Right atrium auricular region (tissue), 2 donors: Measurements from ENCODE around the gene NCF4. TPM values are rescaled to one million over a fixed set of nuclear protein-coding genes. Genes with fewer than 3 reads are reported as not detected.

Experiments
- DNase-seq: peaks from one replicate; pipeline ENCODE4 v3.0.0-alpha.2; 2019; ENCODE audit warnings: low spot score
- H3K27ac ChIP-seq, 2 donors: fragments of 200-600 bp; sonication (generic); 1 replicate in 1 of 2; 2 replicates in 1 of 2; pipeline ENCODE4 v1.5.1; 2016 to 2019
- H3K27me3 ChIP-seq, 2 donors: fragments of 200-600 bp; sonication (generic); one replicate each; pipeline versions ENCODE4 v1.5.1 to v1.6.0; 2017 to 2019
- H3K36me3 ChIP-seq: fragments of 200-600 bp; sonication (generic); one replicate; pipeline ENCODE4 v1.5.1; 2016
- H3K4me1 ChIP-seq, 2 donors: fragments of 200-600 bp; sonication (generic); one replicate each; pipeline versions ENCODE4 v1.5.1 to v1.6.0; 2017 to 2019
- H3K4me3 ChIP-seq, 2 donors: fragments of 200-600 bp; sonication (generic); 1 replicate in 1 of 2; 2 replicates in 1 of 2; pipeline ENCODE4 v1.5.1; 2017 to 2019; ENCODE audit warnings: mild to moderate bottlenecking in 1 of 2, moderate library complexity in 1 of 2
- H3K9me3 ChIP-seq, 2 donors: fragments of 200-600 bp; sonication (generic); one replicate each; pipeline ENCODE4 v1.5.1; 2019
- total RNA-seq, 2 donors: library from RNA; depleted of rRNA; stranded (reverse); fragments of >200 nt; gene quantifications; one replicate each; pipeline ENCODE4 v1.1.0, GENCODE V29; 2016
- TF ChIP-seq, protein P1 (sequence below), 2 donors: fragments of 200-600 bp; sonication (generic); IDR thresholded peaks; one replicate each; pipeline ENCODE4 v1.5.1; 2019; ENCODE audit warnings: antibody characterized with exemption in 2 of 2

Gene NCF4
- total RNA-seq, 2 donors from 2014 or later: 3.9 to 7.0 TPM

DNA sequence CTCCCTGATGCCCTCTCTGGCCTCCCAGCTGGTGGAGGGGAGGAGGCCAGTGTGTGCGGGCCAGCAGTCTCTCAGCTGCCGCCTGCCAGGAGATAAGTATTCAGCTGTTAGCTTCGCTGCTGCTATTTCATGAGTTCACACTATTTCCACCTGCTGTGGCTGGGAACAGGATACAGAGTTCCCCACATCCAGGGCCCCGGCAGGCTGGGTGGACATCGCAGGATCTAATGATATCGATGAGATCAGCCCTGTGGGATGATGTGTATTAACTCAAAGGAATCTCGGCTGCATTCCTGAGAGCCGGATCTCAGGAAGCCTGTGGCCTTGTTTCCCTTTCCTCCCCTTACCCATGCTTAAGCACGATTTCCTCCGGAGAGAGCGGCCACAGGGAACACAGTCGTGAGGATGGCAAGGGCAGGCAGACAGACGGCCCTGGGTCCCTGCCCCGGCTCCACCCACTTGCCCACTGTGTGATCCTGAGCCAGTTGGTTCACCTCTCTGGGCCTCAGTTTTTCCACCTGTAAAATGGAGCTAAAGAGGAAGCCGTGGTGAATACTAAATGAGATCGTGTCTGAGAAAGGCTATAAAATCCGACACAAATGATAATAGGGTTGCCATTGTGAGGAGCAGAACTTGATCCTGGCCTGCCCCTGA is 37.5 kb upstream of the NCF4 start:
- TF ChIP-seq, protein P1, sequence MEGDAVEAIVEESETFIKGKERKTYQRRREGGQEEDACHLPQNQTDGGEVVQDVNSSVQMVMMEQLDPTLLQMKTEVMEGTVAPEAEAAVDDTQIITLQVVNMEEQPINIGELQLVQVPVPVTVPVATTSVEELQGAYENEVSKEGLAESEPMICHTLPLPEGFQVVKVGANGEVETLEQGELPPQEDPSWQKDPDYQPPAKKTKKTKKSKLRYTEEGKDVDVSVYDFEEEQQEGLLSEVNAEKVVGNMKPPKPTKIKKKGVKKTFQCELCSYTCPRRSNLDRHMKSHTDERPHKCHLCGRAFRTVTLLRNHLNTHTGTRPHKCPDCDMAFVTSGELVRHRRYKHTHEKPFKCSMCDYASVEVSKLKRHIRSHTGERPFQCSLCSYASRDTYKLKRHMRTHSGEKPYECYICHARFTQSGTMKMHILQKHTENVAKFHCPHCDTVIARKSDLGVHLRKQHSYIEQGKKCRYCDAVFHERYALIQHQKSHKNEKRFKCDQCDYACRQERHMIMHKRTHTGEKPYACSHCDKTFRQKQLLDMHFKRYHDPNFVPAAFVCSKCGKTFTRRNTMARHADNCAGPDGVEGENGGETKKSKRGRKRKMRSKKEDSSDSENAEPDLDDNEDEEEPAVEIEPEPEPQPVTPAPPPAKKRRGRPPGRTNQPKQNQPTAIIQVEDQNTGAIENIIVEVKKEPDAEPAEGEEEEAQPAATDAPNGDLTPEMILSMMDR (IDR thresholded peaks at IDR 0.05): no peak
- Histone ChIP-seq H3K4me3 (no peak overlapping the region), H3K27ac (no peak overlapping the region), H3K4me1 (no peaks in the 10 kb centered on the region), H3K9me3 (no peaks in the 10 kb centered on the region), H3K36me3 (no peaks in the 10 kb centered on the region), H3K27me3 (peaks cover 0 to 7% of the 10 kb centered on the region in 2 donors)
- no peak for DNase-seq

DNA sequence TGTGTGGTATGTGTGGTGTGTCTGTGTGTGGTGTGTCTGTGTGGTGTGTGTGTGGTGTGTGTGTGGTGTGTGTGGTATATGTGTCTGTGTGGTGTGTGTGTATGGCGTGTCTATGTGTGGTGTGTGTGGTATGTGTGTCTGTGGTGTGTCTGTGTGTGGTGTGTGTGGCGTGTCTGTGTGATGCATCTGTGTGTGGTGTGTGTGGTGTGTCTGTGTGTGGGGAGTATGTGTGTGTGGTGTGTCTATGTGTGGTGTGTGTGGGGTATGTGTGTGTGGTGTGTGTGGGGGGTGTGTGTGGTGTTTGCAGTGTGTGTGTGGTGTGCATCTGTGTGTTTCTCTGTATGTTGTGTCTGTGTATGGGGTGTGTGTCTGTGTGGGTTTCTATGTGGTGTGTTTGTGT is 36.2 kb upstream of the NCF4 start:
- H3K27me3 ChIP-seq: no peaks in the 10 kb centered on the region
- no peaks in the 10 kb centered on the region for H3K9me3 ChIP-seq
- H3K4me1 ChIP-seq: no peaks in the 10 kb centered on the region
- no peaks in the 10 kb centered on the region for H3K36me3 ChIP-seq
- H3K27ac ChIP-seq: no peak overlapping the region
- TF ChIP-seq, protein P1 (IDR thresholded peaks at IDR 0.05): no peak
- no peak for DNase-seq
- no peak overlapping the region for H3K4me3 ChIP-seq

DNA sequence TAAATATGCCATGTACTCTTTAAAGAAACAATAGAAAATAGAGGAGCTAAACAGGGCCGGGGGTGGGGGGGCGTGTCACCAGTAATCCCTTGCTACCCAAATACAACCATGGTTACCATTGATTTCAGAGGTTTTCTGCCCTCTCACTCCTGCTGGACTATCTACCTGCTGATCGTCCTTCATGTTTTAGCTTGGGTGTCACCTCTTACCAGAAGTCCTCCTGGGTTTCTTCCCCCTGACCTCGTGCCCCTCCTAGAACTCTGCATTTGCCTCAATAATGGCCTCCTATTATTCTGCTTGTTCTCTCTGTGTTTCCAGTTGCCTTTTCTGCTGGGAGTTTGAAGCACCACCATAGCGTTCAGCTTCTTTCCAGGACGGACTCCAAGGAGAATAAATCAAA is 34.5 kb upstream of the NCF4 start:
- TF ChIP-seq, protein P1 (IDR thresholded peaks at IDR 0.05): no peak
- H3K27me3 ChIP-seq: no peaks in the 10 kb centered on the region
- H3K27ac ChIP-seq: no peak overlapping the region
- no peak overlapping the region for H3K4me3 ChIP-seq
- DNase-seq: no peak
- no peaks in the 10 kb centered on the region for H3K9me3 ChIP-seq
- H3K36me3 ChIP-seq: no peaks in the 10 kb centered on the region
- no peaks in the 10 kb centered on the region for H3K4me1 ChIP-seq

DNA sequence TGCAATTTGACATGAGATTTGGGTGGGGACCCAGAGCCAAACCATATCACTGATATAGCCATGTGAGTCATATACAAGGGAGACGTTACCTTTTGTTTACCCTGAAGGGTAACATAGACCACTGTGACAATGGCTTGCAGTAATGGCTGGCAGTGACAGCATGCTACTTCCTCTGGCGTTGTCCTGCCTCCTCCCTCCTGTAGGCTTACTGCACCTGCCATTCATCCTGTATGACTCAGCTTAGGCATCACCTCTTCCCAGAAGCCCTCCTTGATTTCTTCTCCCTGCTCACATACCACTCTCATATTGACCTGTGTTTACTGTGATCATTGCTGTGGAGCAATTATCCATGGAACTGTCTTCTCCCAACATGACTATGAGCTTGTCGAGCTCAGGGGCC is 32.0 kb upstream of the NCF4 start:
- Histone ChIP-seq H3K36me3 (no peaks in the 10 kb centered on the region), H3K27ac (no peak overlapping the region), H3K9me3 (no peaks in the 10 kb centered on the region), H3K27me3 (no peaks in the 10 kb centered on the region), H3K4me1 (no peaks in the 10 kb centered on the region), H3K4me3 (no peak overlapping the region)
- DNase-seq: no peak
- TF ChIP-seq, protein P1 (IDR thresholded peaks at IDR 0.05): no peak

DNA sequence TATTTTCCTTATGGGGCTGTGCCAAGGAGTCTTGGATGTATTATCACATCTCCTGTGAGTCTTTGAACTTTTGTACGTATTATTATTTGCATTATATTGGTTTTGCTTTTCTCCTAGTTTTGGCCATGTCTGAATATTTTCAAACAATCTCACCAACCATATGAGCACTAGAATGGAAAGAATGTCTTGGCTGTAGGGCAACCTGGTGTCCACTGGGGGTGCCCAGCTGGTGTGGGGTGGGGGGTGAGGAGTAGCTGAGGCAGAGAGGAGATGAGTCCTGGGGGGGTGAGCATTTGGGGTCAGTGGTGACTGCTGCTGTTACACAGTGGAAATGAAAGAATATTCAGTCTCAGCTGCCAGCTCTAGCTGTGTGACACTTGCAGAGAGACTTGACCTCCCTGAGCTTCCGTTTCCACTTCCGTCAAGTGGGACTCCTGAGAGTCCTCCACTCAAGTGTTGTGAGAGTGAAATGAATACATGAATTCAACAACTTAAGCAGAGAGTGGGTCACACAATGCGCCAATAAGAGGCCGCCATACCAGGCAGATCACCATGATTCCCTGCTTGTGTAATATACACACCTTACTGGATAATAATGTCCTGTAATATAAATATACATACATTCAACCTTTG is 31.3 kb upstream of the NCF4 start:
- H3K9me3 ChIP-seq: no peaks in the 10 kb centered on the region
- TF ChIP-seq, protein P1 (IDR thresholded peaks at IDR 0.05): no peak

More for the DNA sequence above, 31.3 kb upstream of the NCF4 start:
- no peaks in the 10 kb centered on the region for H3K4me1 ChIP-seq
- H3K36me3 ChIP-seq: no peaks in the 10 kb centered on the region
- no peak overlapping the region for H3K27ac ChIP-seq
- no peak overlapping the region for H3K4me3 ChIP-seq
- no peaks in the 10 kb centered on the region for H3K27me3 ChIP-seq
- DNase-seq: no peak
